H1 (cell line): ENCODE measurements around the gene OR51G2. TPM values are rescaled to one million over a fixed set of nuclear protein-coding genes. Genes with fewer than 3 reads are reported as not detected.

ENCODE experiments used
- CTCF ChIA-PET: fragments of 300-600 bp; sonication (Branson Sonifier 250); formaldehyde crosslinking; loops from one replicate; lab custom pipeline; 2021; ENCODE audit not compliant: partially characterized antibody; lab: Charles Lee
- POLR2A ChIA-PET: fragments of 300-600 bp; sonication (Branson Sonifier 250); formaldehyde crosslinking; loops from one replicate; lab custom pipeline; 2021; ENCODE audit warnings: inconsistent platforms; ENCODE audit not compliant: partially characterized antibody; lab: Charles Lee
- DNase-seq, 2 experiments: peaks; one replicate each; pipeline versions ENCODE4 v3.0.0 to v3.0.0-alpha.2; 2010 to 2022; ENCODE audit warnings: low spot score in 2 of 2, low read depth in 1 of 2, mixed read lengths in 1 of 2
- FAIRE-seq: peaks from 2 replicates; lab custom pipeline; 2011; peaks lifted over from hg19 to GRCh38; lab: Jason Lieb, UNC
- H2AFZ ChIP-seq: 2 replicates; pipeline ENCODE4 v1.8.1; 2012; ENCODE audit warnings: low read length, inconsistent platforms
- H2AK5ac ChIP-seq: 2 replicates; pipeline ENCODE4 v1.6.1; 2013; ENCODE audit warnings: low read depth, low read length
- H2BK120ac ChIP-seq: replicated peaks from 2 replicates; pipeline ENCODE3; 2013; ENCODE audit warnings: low read depth, low read length, inconsistent platforms
- H2BK12ac ChIP-seq: 2 replicates; pipeline ENCODE4 v1.6.1; 2013; ENCODE audit warnings: low read depth, low read length
- H2BK15ac ChIP-seq: 2 replicates; pipeline ENCODE4 v1.6.1; 2013; ENCODE audit warnings: low read length
- H2BK20ac ChIP-seq: 2 replicates; pipeline ENCODE4 v1.6.1; 2013; ENCODE audit warnings: low read length
- H2BK5ac ChIP-seq: 2 replicates; pipeline ENCODE4 v1.6.1; 2013; ENCODE audit warnings: low read depth, low read length
- H3K14ac ChIP-seq: 2 replicates; pipeline ENCODE4 v1.6.1; 2013; ENCODE audit warnings: inconsistent platforms; ENCODE audit not compliant: insufficient read length
- H3K18ac ChIP-seq: 2 replicates; pipeline ENCODE4 v1.6.1; 2013; ENCODE audit warnings: low read length; ENCODE audit errors: extremely low read depth
- H3K23ac ChIP-seq: 2 replicates; pipeline ENCODE4 v1.6.1; 2013; ENCODE audit warnings: inconsistent platforms; ENCODE audit not compliant: insufficient read length
- H3K23me2 ChIP-seq: 2 replicates; pipeline ENCODE4 v1.6.1; 2013; ENCODE audit warnings: low read depth, low read length
- H3K27ac ChIP-seq: 2 replicates; pipeline ENCODE4 v1.6.1; 2011; ENCODE audit warnings: low read depth, low read length, inconsistent platforms
- H3K27me3 ChIP-seq, 4 experiments: replicated peaks in 1 of 4; 1 replicate in 1 of 4; 2 replicates in 3 of 4; pipeline versions ENCODE4 v1.6.1 to v1.8.1; 2011 to 2013; ENCODE audit warnings: low read length in 3 of 4, mild to moderate bottlenecking in 3 of 4, inconsistent platforms in 2 of 4, mixed read lengths in 2 of 4, moderate library complexity in 1 of 4; ENCODE audit not compliant: control insufficient read depth in 3 of 4, insufficient read depth in 3 of 4; ENCODE audit errors: extremely low read depth in 1 of 4
- H3K36me3 ChIP-seq, 4 experiments: 2 replicates each; pipeline versions ENCODE4 v1.6.1 to v1.8.1; 2011 to 2013; ENCODE audit warnings: mild to moderate bottlenecking in 4 of 4, low read length in 3 of 4, moderate library complexity in 2 of 4, control low read depth in 1 of 4, inconsistent platforms in 1 of 4; ENCODE audit not compliant: insufficient read depth in 4 of 4, control insufficient read depth in 2 of 4
- H3K4ac ChIP-seq: replicated peaks from 2 replicates; pipeline ENCODE3; 2013; ENCODE audit warnings: low read length, low read depth, mixed read lengths, inconsistent platforms; ENCODE audit not compliant: insufficient read length
- H3K4me1 ChIP-seq, 4 experiments: replicated peaks in 1 of 4; 1 replicate in 1 of 4; 2 replicates in 3 of 4; pipeline versions ENCODE4 v1.6.1 to v1.8.1; 2011 to 2013; ENCODE audit warnings: low read length in 3 of 4, inconsistent platforms in 2 of 4, mixed read lengths in 1 of 4; ENCODE audit not compliant: insufficient read depth in 4 of 4, control insufficient read depth in 3 of 4
- H3K4me2 ChIP-seq, 2 experiments: 2 replicates each; pipeline versions ENCODE4 v1.6.1 to v1.8.1; 2011 to 2013; ENCODE audit warnings: low read depth in 2 of 2, low read length in 2 of 2, control low read depth in 1 of 2, inconsistent platforms in 1 of 2, mild to moderate bottlenecking in 1 of 2; ENCODE audit not compliant: insufficient read depth in 1 of 2
- H3K4me3 ChIP-seq, 4 experiments: fragments of 200-600, 300-600 bp in 1 of 4; sonication (generic), shearing (Covaris generic), sonication (Bioruptor Twin) in 1 of 4; 2 replicates each; pipeline versions ENCODE4 v1.5.1 to v1.8.1; 2011 to 2016; ENCODE audit warnings: low read length in 4 of 4, low read depth in 3 of 4, control low read depth in 2 of 4, inconsistent platforms in 2 of 4, mild to moderate bottlenecking in 2 of 4, mixed read lengths in 1 of 4, moderate library complexity in 1 of 4; ENCODE audit not compliant: insufficient read depth in 2 of 4; ENCODE audit errors: extremely low read depth in 1 of 4
- H3K56ac ChIP-seq: replicated peaks from 2 replicates; pipeline ENCODE3; 2013; ENCODE audit warnings: low read depth, mild to moderate bottlenecking, mixed read lengths, low read length, inconsistent platforms; ENCODE audit not compliant: insufficient read length
- H3K79me1 ChIP-seq: 2 replicates; pipeline ENCODE4 v1.6.1; 2013; ENCODE audit warnings: low read depth, low read length, control low read depth
- H3K79me2 ChIP-seq, 2 experiments: 2 replicates each; pipeline versions ENCODE4 v1.6.1 to v1.8.1; 2012 to 2013; ENCODE audit warnings: low read length in 2 of 2, mild to moderate bottlenecking in 2 of 2, inconsistent platforms in 1 of 2; ENCODE audit not compliant: insufficient read depth in 2 of 2, control insufficient read depth in 1 of 2
- H3K9ac ChIP-seq, 4 experiments: replicated peaks in 1 of 4; 1 replicate in 1 of 4; 2 replicates in 3 of 4; pipeline versions ENCODE4 v1.6.1 to v1.8.1; 2011 to 2013; ENCODE audit warnings: low read depth in 3 of 4, low read length in 3 of 4, control low read depth in 2 of 4, mild to moderate bottlenecking in 2 of 4, moderate library complexity in 2 of 4, inconsistent platforms in 1 of 4; ENCODE audit errors: extremely low read depth in 1 of 4
- H3K9me3 ChIP-seq, 2 experiments: 2 replicates each; pipeline versions ENCODE4 v1.6.1 to v1.8.1; 2012 to 2013; ENCODE audit warnings: mild to moderate bottlenecking in 2 of 2, moderate library complexity in 2 of 2, control low read depth in 1 of 2, inconsistent platforms in 1 of 2, low read depth in 1 of 2, low read length in 1 of 2, mixed read lengths in 1 of 2; ENCODE audit not compliant: insufficient read depth in 2 of 2
- H4K20me1 ChIP-seq, 2 experiments: replicated peaks in 1 of 2; 2 replicates each; pipeline versions ENCODE3 to v1.8.1; 2011 to 2013; ENCODE audit warnings: inconsistent platforms in 2 of 2, low read length in 2 of 2, mild to moderate bottlenecking in 1 of 2; ENCODE audit not compliant: insufficient read depth in 2 of 2, control insufficient read depth in 1 of 2
- H4K5ac ChIP-seq: 2 replicates; pipeline ENCODE4 v1.6.1; 2013; ENCODE audit warnings: low read length, low read depth, mixed read lengths, inconsistent platforms; ENCODE audit not compliant: insufficient read length
- H4K8ac ChIP-seq: 2 replicates; pipeline ENCODE4 v1.8.0; 2013; ENCODE audit warnings: mild to moderate bottlenecking, moderate library complexity, low read length, inconsistent platforms; ENCODE audit not compliant: insufficient read depth; ENCODE audit errors: extremely low read depth
- H4K91ac ChIP-seq: replicated peaks from 2 replicates; pipeline ENCODE3; 2013; ENCODE audit warnings: low read length, mixed read lengths, inconsistent platforms; ENCODE audit not compliant: insufficient read length
- HDAC2 ChIP-seq, 2 experiments: fragments of 300-600 bp in 1 of 2; sonication (generic) in 1 of 2; IDR thresholded peaks; 2 replicates each; pipeline ENCODE4 v1.6.1; 2011 to 2012; ENCODE audit warnings: low read depth in 2 of 2, low read length in 2 of 2, mild to moderate bottlenecking in 2 of 2, moderate library complexity in 2 of 2, borderline replicate concordance in 1 of 2, inconsistent platforms in 1 of 2
- HDAC6 ChIP-seq: IDR thresholded peaks from one replicate; pipeline ENCODE4 v1.7.1; 2012; ENCODE audit warnings: low read depth, mild to moderate bottlenecking, inconsistent platforms, low read length, moderate library complexity
- KDM4A ChIP-seq: IDR thresholded peaks from one replicate; pipeline ENCODE4 v1.7.1; 2012; ENCODE audit warnings: low read depth, mild to moderate bottlenecking, moderate library complexity, low read length, inconsistent platforms; ENCODE audit not compliant: severe bottlenecking
- RBBP5 ChIP-seq: IDR thresholded peaks from 2 replicates; pipeline ENCODE4 v1.7.1; 2012; ENCODE audit warnings: low read depth, mild to moderate bottlenecking, inconsistent platforms, low read length, moderate library complexity, borderline replicate concordance
- RNF2 ChIP-seq: fragments of 200-900, 300-1000 bp; sonication (generic); IDR thresholded peaks from 2 replicates; pipeline ENCODE4 v1.7.1; 2016; ENCODE audit warnings: borderline replicate concordance, low read depth, mild to moderate bottlenecking, antibody characterized with exemption, low read length; ENCODE audit not compliant: poor library complexity, severe bottlenecking; ENCODE audit errors: missing control alignments
- RXRA ChIP-seq: IDR thresholded peaks from 2 replicates; pipeline ENCODE4 v1.6.1; 2011; ENCODE audit warnings: low read depth, mild to moderate bottlenecking, low read length, moderate library complexity; ENCODE audit not compliant: insufficient read depth
- TBP ChIP-seq: IDR thresholded peaks from 2 replicates; pipeline ENCODE4 v1.6.1; 2011; ENCODE audit warnings: low read depth, low read length, improper control_type of control experiment
- WGBS, 2 experiments: shearing (Covaris generic) in 1 of 2; methylation state at CpG; one replicate each; pipeline versions ENCODE4 v1.1.6 to v1.1.7; 2013 to 2015; ENCODE audit warnings: low lambda C conversion rate in 2 of 2, mixed read lengths in 2 of 2, inconsistent platforms in 1 of 2, low coverage in 1 of 2, missing lambda C conversion rate in 1 of 2; ENCODE audit not compliant: insufficient replicate concordance in 2 of 2, insufficient coverage in 1 of 2, insufficient read length in 1 of 2; ENCODE audit errors: extremely low coverage in 1 of 2, missing lambda C conversion rate in 1 of 2; 5-methylcytosine and 5-hydroxymethylcytosine counted together
- long read RNA-seq, 2 experiments: library from RNA in 1 of 2; library from capped mRNA in 1 of 2; stranded (forward); transcript quantifications; one replicate each; pipeline ENCODE4 v2.0.0, GENCODE V29; 2021; ENCODE audit warnings: inconsistent platforms in 1 of 2
- polyA minus RNA-seq, 3 experiments: library from RNA; depleted of rRNA, polyadenylated mRNA; stranded (reverse); fragments of >200 nt; gene quantifications; 1 replicate in 2 of 3; 2 replicates in 1 of 3; pipeline ENCODE4 v1.2.3, GENCODE V29; 2011
- polyA plus RNA-seq, 7 experiments: library from polyadenylated mRNA; depleted of rRNA in 3 of 7; stranded (reverse) in 5 of 7; unstranded in 2 of 7; fragments of >200 nt in 5 of 7; fragments of 200-250 nt in 2 of 7; gene quantifications; 1 replicate in 5 of 7; 2 replicates in 1 of 7; 4 replicates in 1 of 7; pipeline versions ENCODE4 v1.2.1 to v1.2.3, GENCODE V29; 2011 to 2013; ENCODE audit warnings: missing spikeins in 2 of 7, mixed read lengths in 2 of 7
- total RNA-seq: library from RNA; stranded (reverse); fragmentation: NEBNext Ultra II Directional; extraction: Animal tissue kit (Norgen Biotek cat#: 25700); gene quantifications from 2 replicates; pipeline ENCODE4 v1.2.1, GENCODE V29; 2021
- TF ChIP-seq, protein P1 (sequence below): IDR thresholded peaks from 2 replicates; pipeline ENCODE4 v1.6.1; 2012; ENCODE audit warnings: inconsistent platforms

The OR51G2 gene, protein sequence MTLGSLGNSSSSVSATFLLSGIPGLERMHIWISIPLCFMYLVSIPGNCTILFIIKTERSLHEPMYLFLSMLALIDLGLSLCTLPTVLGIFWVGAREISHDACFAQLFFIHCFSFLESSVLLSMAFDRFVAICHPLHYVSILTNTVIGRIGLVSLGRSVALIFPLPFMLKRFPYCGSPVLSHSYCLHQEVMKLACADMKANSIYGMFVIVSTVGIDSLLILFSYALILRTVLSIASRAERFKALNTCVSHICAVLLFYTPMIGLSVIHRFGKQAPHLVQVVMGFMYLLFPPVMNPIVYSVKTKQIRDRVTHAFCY
- total RNA-seq (not detected in 2 replicates), polyA plus RNA-seq (2011; rRNA removed) (not detected in 2 replicates), polyA minus RNA-seq (2011; rRNA and poly(A)+ RNA removed) (not detected in 2 replicates)
- polyA plus RNA-seq (2011; cell fraction: cytosol; rRNA removed) = not detected
- polyA plus RNA-seq (2011; cell fraction: nucleus; rRNA removed) = not detected
- not detected in 4 replicates for polyA plus RNA-seq (2012, experiment 1 of 2)
- polyA plus RNA-seq (2012, experiment 2 of 2) = not detected
- polyA plus RNA-seq (2013, experiment 1 of 2) = not detected
- polyA plus RNA-seq (2013, experiment 2 of 2) = not detected
- polyA minus RNA-seq (2011; cell fraction: cytosol; rRNA and poly(A)+ RNA removed) = not detected
- polyA minus RNA-seq (2011; cell fraction: nucleus; rRNA and poly(A)+ RNA removed) = not detected
- long read RNA-seq, experiment 1 = 0 reads
- long read RNA-seq, experiment 2 = 0 reads

DNA sequence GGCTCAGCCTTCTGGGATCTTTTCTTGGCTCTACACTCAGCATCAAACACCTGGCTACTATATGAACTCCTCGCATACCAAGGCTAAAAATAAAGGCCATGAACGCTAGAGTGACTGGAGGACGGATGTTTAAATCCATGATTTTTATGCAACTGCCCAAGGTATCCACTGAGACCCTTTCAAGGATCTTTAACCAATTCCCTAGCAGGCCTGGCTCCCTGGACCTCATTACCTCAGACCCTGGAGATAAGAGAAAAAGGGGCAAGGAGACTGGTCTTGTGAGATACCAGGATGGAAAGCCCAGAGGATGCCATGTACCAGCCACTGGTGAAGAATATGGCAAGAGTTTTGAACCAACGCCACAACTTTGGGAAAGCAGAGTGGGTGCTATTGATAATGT lies at the start of gene OR51G2:
Gene OR51G2, minus strand, starts transcription at position 101 of the 400 bp plus-strand sequence. CDS start 3,687 bp downstream, outside the sequence.
- Histone ChIP-seq H2BK5ac (no peak within 1 kb of the TSS), H2AK5ac (no peak within 1 kb of the TSS), H3K9me3 (no peaks in the 10 kb centered on the region), H2BK15ac (no peak within 1 kb of the TSS), H3K36me3 (no peaks in the 10 kb centered on the region), H2BK120ac (no peak within 1 kb of the TSS), H3K23ac (no peak within 1 kb of the TSS), H3K4me3 (no peak within 1 kb of the TSS), H4K91ac (no peak within 1 kb of the TSS), H3K4ac (no peak within 1 kb of the TSS), H2BK20ac (no peak within 1 kb of the TSS), H3K4me2 (no peak within 1 kb of the TSS), H3K27me3 (no peaks in the 10 kb centered on the region), H3K23me2 (no peaks in the 10 kb centered on the region), H2BK12ac (no peak within 1 kb of the TSS), H4K5ac (no peak within 1 kb of the TSS), H3K4me1 (no peaks in the 10 kb centered on the region), H3K79me1 (no peaks in the 10 kb centered on the region), H2AFZ (no peak within 1 kb of the TSS), H3K14ac (no peak within 1 kb of the TSS), H4K8ac (no peak within 1 kb of the TSS), H3K18ac (no peak within 1 kb of the TSS), H4K20me1 (peaks cover 0 to 3% of the 10 kb centered on the region in 2 experiments), H3K79me2 (no peaks in the 10 kb centered on the region), H3K56ac (no peak within 1 kb of the TSS), H3K9ac (no peak within 1 kb of the TSS), H3K27ac (no peak within 1 kb of the TSS)
- DNase-seq (no peak), FAIRE-seq (no peak)
- POLR2A ChIA-PET = no interaction called here
- CTCF ChIA-PET = interaction anchor here (1.0 kb wide), 1 partner anchor 283 kb away, joined by 3 read pairs; no protein-coding TSS in a partner anchor
- 75% methylated on average over 4 of the region's 4 CpGs; no CpG with 5 or more reads in 1 of the 2 experiments for WGBS, 2 experiments
- TF ChIP-seq RNF2 = no peak
- no peak for TF ChIP-seq RBBP5
- TF ChIP-seq HDAC2 (IDR thresholded peaks at IDR 0.05; ENCODE audit: borderline replicate concordance in 1 of 2, low read depth in 2 of 2, low read length in 2 of 2) = no peak
- no peak for TF ChIP-seq RXRA
- TF ChIP-seq HDAC6 = no peak
- no peak for TF ChIP-seq KDM4A
- TF ChIP-seq TBP = no peak
- TF ChIP-seq, protein P1, sequence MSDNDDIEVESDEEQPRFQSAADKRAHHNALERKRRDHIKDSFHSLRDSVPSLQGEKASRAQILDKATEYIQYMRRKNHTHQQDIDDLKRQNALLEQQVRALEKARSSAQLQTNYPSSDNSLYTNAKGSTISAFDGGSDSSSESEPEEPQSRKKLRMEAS = no peak
